Aorta (tissue), 5 donors: ENCODE measurements around the gene WASF1. TPM values are rescaled to one million over a fixed set of nuclear protein-coding genes. Genes with fewer than 3 reads are reported as not detected.
"Not testable (repeated sequence)": the region's sequence is repeated elsewhere in the genome, so short reads cannot be mapped to it uniquely, and the experiment has no call there.

Experiments used
- ATAC-seq: fragments of 200-7000 bp; cut with Tn5 transposase; one replicate; pipeline ENCODE4 v1.9.1; 2022; ENCODE audit warnings: moderate library complexity; ENCODE audit not compliant: low FRiP score
- DNase-seq, 2 donors: peaks; one replicate each; pipeline ENCODE4 v3.0.0-alpha.2; 2020
- H3K27ac ChIP-seq, 2 donors: one replicate each; pipeline ENCODE4 v1.5.1; 2013; ENCODE audit warnings: low read length in 2 of 2, mild to moderate bottlenecking in 2 of 2, moderate library complexity in 2 of 2, control low read depth in 1 of 2, inconsistent platforms in 1 of 2, low read depth in 1 of 2
- H3K27me3 ChIP-seq, 2 donors: one replicate each; pipeline ENCODE4 v1.6.1; 2013; ENCODE audit warnings: control low read depth in 1 of 2, low read length in 1 of 2, mild to moderate bottlenecking in 1 of 2, moderate library complexity in 1 of 2; ENCODE audit not compliant: insufficient read depth in 2 of 2, control insufficient read depth in 1 of 2
- H3K36me3 ChIP-seq, 2 donors: one replicate each; pipeline ENCODE4 v1.6.1; 2013; ENCODE audit warnings: control low read depth in 1 of 2, low read length in 1 of 2, mild to moderate bottlenecking in 1 of 2; ENCODE audit not compliant: insufficient read depth in 2 of 2, control insufficient read depth in 1 of 2
- H3K4me1 ChIP-seq, 2 donors: one replicate each; pipeline ENCODE4 v1.6.1; 2013; ENCODE audit warnings: low read length in 2 of 2, control low read depth in 1 of 2, mild to moderate bottlenecking in 1 of 2, moderate library complexity in 1 of 2; ENCODE audit not compliant: insufficient read depth in 2 of 2, control insufficient read depth in 1 of 2
- H3K4me3 ChIP-seq, 2 donors: one replicate each; pipeline ENCODE4 v1.5.1; 2013; ENCODE audit warnings: low read length in 2 of 2, control low read depth in 1 of 2, mild to moderate bottlenecking in 1 of 2
- H3K9me3 ChIP-seq: one replicate; pipeline ENCODE4 v1.6.1; 2013; ENCODE audit warnings: mild to moderate bottlenecking, low read length; ENCODE audit not compliant: control insufficient read depth
- WGBS, 2 donors: extraction: QIAGEN DNeasy Blood & Tissue Kit; methylation state at CpG; one replicate each; pipeline ENCODE4 v1.1.7; 2013; 5-methylcytosine and 5-hydroxymethylcytosine counted together
- intact Hi-C, 2 donors: fragments of 100-400 bp; cut with DNase I; formaldehyde crosslinking; loops; one replicate each; pipeline versions ENCODE4 v1.14.2 to v1.15.0; 2022
- polyA plus RNA-seq, 2 donors: library from polyadenylated mRNA; stranded (reverse); fragments of 200-250 nt; gene quantifications; one replicate each; pipeline ENCODE4 v1.2.3, GENCODE V29; 2013
- total RNA-seq, 2 donors: library from RNA; stranded (reverse); fragmentation: NEBNext Ultra II Directional; extraction: Animal tissue kit (Norgen Biotek cat#: 25700); gene quantifications; one replicate each; pipeline ENCODE4 v1.2.1, GENCODE V29; 2021
- donor health status: healthy with polysubstance abuse.
- donor health status: Bipolar disorder and iron deficiency.
- donor health status: DM: no; HTN: no; CAD: no.
- donor health status: DM: no; HTN: no; CAD: no.
- donor health status: DM: yes; HTN: yes; CAD: no.

Gene WASF1
- total and polyA plus RNA-seq, 4 donors: 3.2 to 10.3 (median 6.7) TPM

DNA sequence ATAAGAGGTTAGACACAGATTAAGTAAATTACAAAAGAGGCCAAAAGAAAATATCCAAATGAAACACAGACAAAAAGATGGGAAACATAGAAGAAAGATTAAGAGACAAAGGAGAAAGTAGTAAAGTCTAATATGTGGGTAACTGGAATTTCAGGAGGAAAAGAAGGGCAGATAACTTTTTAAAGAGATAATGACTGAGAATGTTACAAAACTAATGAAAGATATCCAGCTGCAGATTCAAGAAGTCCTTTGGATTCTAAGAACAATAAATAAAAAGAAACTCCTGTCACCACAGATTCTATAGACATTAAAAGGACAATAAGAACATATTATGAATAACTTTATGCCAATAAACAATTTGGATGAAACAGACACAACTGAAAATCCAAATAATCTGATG is 90.1 kb downstream of the WASF1 start:
- intact Hi-C loops: no loop called here
- H3K27ac ChIP-seq: no peak overlapping the region
- H3K36me3 ChIP-seq: no peaks in the 10 kb centered on the region
- no peaks in the 10 kb centered on the region for H3K9me3 ChIP-seq
- no peaks in the 10 kb centered on the region for H3K27me3 ChIP-seq
- no peak overlapping the region for H3K4me3 ChIP-seq
- no peak for DNase-seq
- ATAC-seq: no peak
- H3K4me1 ChIP-seq: no peaks in the 10 kb centered on the region

DNA sequence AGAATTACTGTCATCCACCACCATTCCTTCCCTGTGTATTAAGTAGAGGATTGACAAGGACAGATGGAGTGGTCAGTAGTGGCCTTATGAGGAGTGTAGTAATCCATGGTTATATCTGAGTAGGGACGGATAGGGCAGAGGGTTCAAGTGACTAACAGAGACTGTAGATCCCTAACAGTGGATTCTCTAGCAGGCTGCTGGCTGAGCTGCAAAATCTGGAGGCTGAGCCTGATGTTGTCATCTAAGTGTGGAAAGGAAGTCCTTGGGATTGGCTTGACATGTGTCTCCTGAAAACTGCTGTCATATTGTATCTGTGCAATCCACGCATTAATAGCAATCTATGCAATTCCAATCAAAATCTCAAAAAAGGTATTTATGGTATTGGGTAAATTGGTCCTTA is 94.2 kb downstream of the WASF1 start:
- no peaks in the 10 kb centered on the region for H3K4me1 ChIP-seq
- H3K27me3 ChIP-seq: no peaks in the 10 kb centered on the region
- ATAC-seq: no peak
- no peaks in the 10 kb centered on the region for H3K36me3 ChIP-seq
- no peak overlapping the region for H3K4me3 ChIP-seq
- intact Hi-C loops: no loop called here
- 92 to 94% methylated on average over 2 of the region's 2 CpGs for WGBS, 2 donors
- no peak for DNase-seq
- no peak overlapping the region for H3K27ac ChIP-seq
- H3K9me3 ChIP-seq: no peaks in the 10 kb centered on the region

- intact Hi-C loops: no loop called here
- H3K4me1 ChIP-seq: no peaks in the 10 kb centered on the region
- WGBS, 2 donors: 77 to 86% methylated on average over 1 of the region's 1 CpG
These were observed 95.4 kb downstream of the WASF1 start for GRCh38 chr6:110083875-110084585.

DNA sequence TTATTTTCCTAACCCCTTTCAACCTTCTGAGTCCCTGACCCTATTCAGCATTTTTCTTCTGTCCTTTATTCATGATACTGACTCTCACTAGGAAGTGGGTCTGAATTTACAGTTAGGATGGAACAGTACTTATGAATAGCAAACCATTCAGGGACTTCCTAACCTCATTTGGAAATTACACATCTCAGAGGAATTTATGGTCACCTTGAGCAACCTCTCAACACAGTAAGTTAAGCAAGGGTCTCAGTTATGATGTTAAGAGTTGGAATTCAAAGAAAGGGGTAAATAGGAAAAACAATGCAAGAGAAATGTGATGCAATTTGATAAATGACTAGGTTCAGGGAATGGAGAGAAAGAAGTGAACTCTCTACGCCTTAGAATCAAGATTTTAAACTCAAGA is 104.1 kb downstream of the WASF1 start:
- ATAC-seq: no peak
- Histone ChIP-seq H3K9me3 (peaks cover 1% of the 10 kb centered on the region), H3K27me3 (no peaks in the 10 kb centered on the region), H3K36me3 (no peaks in the 10 kb centered on the region), H3K4me3 (no peak overlapping the region), H3K4me1 (no peaks in the 10 kb centered on the region), H3K27ac (no peak overlapping the region)
- 67 to 72% methylated on average over 1 of the region's 1 CpG for WGBS, 2 donors
- no peak for DNase-seq
- intact Hi-C loops: no loop called here

More at GRCh38 chr6:110083875-110084585, 95.4 kb downstream of the WASF1 start:
- ATAC-seq (no peak), DNase-seq (no peak)
- Histone ChIP-seq H3K27ac (no peak overlapping the region), H3K36me3 (no peaks in the 10 kb centered on the region), H3K27me3 (no peaks in the 10 kb centered on the region), H3K9me3 (peaks cover 1% of the 10 kb centered on the region), H3K4me3 (no peak overlapping the region)

DNA sequence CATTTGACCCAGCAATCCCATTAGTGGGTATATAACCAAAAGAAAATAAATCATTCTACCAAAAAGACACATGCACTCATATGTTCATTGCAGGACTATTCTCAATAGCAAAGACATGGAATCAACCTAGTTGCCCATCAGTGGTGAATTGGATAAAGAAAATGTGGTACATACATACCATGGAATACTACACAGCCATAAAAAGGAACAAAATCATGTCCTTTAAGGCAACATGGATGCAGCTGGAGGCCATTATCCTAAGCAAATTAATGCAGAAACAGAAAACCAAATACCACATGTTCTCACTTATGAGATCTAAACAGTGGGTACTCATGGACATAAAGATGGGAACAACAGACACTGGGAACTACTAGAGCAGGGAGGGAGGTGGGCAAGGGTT is 106.0 kb downstream of the WASF1 start:
- H3K27me3 ChIP-seq, H3K27ac ChIP-seq, intact Hi-C loops, H3K9me3 ChIP-seq, DNase-seq, H3K4me3 ChIP-seq, H3K36me3 ChIP-seq, H3K4me1 ChIP-seq, ATAC-seq: not testable (repeated sequence)

DNA sequence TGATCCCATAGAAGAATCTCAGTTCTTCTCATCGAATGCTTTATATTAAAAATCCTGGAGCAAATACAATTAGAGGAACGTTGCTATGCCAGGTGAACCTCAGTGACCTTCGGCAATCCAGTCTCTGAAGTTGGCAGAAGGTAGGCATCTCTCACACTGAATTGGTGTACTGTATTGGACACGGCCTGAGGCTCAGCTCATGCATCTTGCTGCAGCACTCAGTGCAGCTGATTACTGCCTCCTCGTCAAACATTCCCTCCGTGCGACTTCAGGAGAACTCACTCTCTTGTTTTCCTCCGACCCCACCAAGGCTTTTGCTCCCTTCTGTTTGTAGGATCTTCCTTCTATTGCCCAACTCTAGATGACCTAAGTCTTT is 110.9 kb downstream of the WASF1 start:
- no peak for DNase-seq
- peaks cover 0 to 2% of the 10 kb centered on the region in 2 donors for H3K27me3 ChIP-seq
- H3K27ac ChIP-seq: no peak overlapping the region
- ATAC-seq: no peak
- H3K4me1 ChIP-seq: no peaks in the 10 kb centered on the region
- H3K4me3 ChIP-seq: no peak overlapping the region
- H3K9me3 ChIP-seq: no peaks in the 10 kb centered on the region
- no peaks in the 10 kb centered on the region for H3K36me3 ChIP-seq
- 83 to 85% methylated on average over 8 of the region's 8 CpGs for WGBS, 2 donors
- intact Hi-C loops: no loop called here

GRCh38 chr6:110067837-110068591 is 111.5 kb downstream of the WASF1 start:
- H3K27ac ChIP-seq: no peak overlapping the region
- no peak overlapping the region for H3K4me3 ChIP-seq
- ATAC-seq: no peak
- no peaks in the 10 kb centered on the region for H3K9me3 ChIP-seq
- H3K27me3 ChIP-seq: peaks cover 0 to 2% of the 10 kb centered on the region in 2 donors
- 44 to 50% methylated on average over 6 of the region's 6 CpGs for WGBS, 2 donors
- H3K36me3 ChIP-seq: no peaks in the 10 kb centered on the region
- intact Hi-C loops: no loop called here
- H3K4me1 ChIP-seq: no peaks in the 10 kb centered on the region
- DNase-seq: no peak

- ATAC-seq (no peak), DNase-seq (no peak)
- H3K36me3 ChIP-seq: no peaks in the 10 kb centered on the region
- peaks cover 0 to 2% of the 10 kb centered on the region in 2 donors for H3K27me3 ChIP-seq
- intact Hi-C loops: no loop called here
- no peaks in the 10 kb centered on the region for H3K4me1 ChIP-seq
- no peak overlapping the region for H3K4me3 ChIP-seq
- H3K9me3 ChIP-seq: no peaks in the 10 kb centered on the region
- 91 to 94% methylated on average over 5 of the region's 5 CpGs for whole genome bisulfite sequencing, 2 donors
- H3K27ac ChIP-seq: no peak overlapping the region
These were observed 114.5 kb downstream of the WASF1 start for GRCh38 chr6:110064744-110065524.
